Non-pigmented ciliary epithelial cell (primary cell): ENCODE data around the gene HEXIM2.
A peak's percentile ranks its signal among the peaks of the same experiment; 100 is the strongest.

Source experiments
- DNase-seq: peaks from one replicate; pipeline ENCODE4 v3.0.0-alpha.2; 2010; ENCODE audit warnings: low read depth

Gene HEXIM2

GRCh38 chr17:45128331-45128730 is 33.3 kb upstream of the HEXIM2 start:
- DNase-seq = no peak

DNA sequence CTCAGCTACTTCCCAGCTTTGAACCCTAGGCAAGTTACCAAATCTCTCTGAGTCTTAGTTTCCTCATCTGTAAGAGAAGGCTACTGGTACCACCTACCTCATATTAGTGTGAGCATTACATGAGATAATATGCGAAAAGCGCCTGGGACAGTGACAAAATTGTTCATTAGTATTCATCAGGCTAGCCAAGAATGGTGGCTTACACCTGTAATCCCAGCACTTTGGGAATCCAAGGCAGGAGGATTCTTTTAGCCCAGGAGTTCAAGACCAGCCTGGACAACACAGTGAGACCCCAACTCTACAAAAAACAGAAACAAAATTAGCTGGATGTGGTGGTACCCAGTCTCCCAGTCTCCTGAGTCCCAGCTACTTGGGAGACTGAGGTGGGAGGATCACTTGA is 32.7 kb upstream of the HEXIM2 start:
- no peak for DNase-seq

GRCh38 chr17:45129426-45129939 is 32.2 kb upstream of the HEXIM2 start:
- no peak for DNase-seq

- no peak for DNase-seq
Measured at GRCh38 chr17:45129940-45130680, 31.6 kb upstream of the HEXIM2 start.

DNA sequence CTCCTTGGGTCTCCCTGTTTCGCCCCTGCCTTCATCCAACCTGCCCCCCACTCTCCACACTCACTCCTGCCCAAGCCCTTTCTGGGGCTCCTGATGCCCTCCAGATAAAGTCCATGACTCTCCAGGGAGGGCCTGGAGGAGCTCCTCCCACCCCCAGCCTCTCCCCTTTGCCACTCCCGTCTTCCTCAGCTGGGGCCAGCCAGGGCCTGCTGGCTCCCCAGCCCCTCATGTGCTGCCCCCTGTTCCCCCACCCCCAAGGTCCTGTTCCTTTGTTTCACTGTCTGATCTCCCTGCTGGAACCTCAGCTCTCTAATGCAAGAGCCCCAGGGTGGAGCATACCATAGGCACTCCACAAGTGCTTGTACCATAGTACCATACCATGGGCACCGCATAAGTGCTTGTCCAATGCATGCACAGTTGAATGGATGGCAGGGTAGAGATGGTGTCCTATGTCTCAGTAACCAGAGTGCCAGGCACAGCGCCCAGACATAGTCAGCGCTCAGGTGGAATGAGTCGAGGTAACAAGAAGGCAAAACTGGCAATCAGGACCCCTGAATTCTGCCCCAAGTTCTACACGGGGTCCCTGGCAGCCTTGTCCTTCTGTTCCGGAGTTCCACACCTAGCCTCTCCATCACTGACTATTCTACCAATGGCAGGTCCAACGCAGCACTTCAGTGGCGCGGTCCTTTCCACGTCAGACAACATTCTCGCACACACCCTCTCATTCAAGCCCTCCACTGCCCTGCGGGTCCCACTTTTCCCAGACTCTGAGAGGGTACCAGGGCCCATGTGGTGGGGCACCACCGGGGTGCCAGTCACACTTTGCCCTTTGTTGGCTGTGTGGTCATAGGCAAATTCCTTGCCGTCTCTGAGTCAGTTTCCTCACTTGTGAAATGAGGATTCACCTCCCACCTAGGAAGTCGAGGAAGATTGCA is 30.7 kb upstream of the HEXIM2 start:
- DNase-seq = no peak

- DNase-seq = no peak
Measured at GRCh38 chr17:45131616-45132319, 29.9 kb upstream of the HEXIM2 start.

- no peak for DNase-seq
Measured at GRCh38 chr17:45132320-45132571, 29.4 kb upstream of the HEXIM2 start, which contains the start of gene PLCD3. PLCD3 (minus strand) TSS chr17:45132515; CDS start chr17:45132410, 105 bp downstream.

GRCh38 chr17:45132572-45133463 is 28.9 kb upstream of the HEXIM2 start:
- DNase-seq = no peak

DNA sequence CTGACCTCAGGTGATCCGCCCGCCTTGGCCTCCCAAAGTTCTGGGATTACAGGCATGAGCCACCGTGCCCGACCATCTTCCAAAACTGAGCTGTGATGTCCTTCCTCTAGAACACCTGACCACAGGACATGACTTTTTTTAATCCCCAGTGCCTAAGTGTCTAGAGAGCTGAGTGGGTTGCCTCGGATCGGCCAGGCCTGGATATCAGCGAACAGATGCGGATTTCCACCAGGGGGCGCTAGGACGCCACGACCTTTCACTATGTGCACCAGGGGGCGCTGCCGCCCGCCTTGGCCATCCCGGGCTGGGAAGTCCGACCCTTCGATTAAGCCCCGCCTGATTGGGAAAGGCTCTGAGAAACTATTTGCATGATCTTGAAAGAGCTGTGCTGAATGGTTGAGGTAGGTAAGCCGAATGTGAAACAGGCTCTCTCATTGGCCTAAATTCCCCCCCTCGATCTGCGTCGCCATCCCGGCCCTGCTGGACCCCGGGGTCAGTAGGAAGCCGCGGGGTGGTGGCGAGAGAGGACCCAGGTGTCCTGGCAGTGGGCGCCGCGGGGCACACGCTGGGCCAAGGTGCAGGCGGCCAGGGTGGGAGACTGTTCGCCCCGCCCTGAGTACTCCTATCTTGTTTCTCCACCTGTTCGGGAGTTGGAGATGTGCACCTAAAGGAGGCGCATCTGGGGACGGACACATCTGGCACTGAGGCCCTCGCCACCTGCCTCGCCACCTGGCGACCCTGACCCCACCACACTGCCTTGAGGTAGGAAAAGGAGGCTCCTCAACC is 26.3 kb upstream of the HEXIM2 start, which contains the start of gene ACBD4:
Gene ACBD4 (plus strand): TSS at position 496 of the 786 bp plus-strand sequence. CDS start 458 bp downstream, outside the sequence.
- peak; percentile 85 for DNase-seq

DNA sequence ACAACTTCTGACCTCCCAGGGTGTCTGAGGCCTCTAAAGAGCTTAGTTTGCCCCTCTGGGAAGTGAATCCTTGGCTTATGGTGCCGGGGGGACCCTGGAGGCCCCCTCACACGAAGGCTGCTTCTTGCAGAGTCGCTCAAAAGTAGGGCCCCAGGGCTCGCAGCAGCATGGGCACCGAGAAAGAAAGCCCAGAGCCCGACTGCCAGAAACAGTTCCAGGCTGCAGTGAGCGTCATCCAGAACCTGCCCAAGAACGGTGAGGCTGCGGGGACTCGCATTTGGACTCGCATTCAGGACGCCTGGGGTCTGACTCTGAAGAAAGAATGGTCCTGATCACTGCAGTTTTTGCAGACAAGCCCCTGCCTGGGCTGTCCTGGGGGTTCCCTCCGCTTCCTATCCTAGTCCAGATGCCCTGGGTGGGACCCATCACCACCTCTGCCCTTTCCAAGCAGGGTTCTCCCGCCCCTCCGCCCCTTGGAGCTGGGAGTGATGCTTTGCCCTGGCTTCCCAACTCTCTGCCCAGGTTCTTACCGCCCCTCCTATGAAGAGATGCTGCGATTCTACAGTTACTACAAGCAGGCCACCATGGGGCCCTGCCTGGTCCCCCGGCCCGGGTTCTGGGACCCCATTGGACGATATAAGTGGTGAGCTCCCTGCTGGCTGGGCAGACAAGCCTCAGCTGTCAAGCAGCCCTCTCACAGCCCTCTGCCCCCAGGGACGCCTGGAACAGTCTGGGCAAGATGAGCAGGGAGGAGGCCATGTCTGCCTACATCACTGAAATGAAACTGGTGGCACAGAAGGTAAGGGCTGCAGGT is 25.5 kb upstream of the HEXIM2 start:
- no peak for DNase-seq

DNA sequence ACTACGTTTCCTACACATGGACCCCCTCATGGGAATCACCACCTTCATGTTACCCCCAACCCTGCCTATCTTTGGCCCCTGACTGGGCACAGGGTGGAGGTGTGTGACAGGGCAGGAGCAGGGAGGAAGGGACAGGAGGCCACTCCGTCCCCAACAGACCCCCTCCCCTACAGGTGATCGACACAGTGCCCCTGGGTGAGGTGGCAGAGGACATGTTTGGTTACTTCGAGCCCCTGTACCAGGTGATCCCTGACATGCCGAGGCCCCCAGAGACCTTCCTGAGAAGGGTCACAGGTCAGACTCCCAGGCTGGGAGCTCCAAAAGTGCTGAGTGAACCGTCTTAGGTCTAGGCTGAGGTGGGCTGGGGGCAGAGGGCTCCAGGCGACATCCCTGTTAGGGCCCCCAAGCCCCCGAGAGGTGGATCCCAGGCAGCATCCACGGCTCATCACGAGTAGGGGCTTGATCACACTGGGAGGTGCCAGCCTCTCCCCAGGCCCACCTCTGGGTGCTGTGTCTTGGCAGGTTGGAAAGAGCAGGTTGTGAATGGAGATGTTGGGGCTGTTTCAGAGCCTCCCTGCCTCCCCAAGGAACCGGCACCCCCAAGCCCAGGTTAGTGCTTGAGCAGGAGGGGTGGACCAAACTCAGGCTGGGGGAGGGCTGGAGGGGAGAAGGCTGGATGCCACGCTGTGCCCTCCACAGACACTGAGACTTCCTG is 24.7 kb upstream of the HEXIM2 start:
- DNase-seq = no peak

DNA sequence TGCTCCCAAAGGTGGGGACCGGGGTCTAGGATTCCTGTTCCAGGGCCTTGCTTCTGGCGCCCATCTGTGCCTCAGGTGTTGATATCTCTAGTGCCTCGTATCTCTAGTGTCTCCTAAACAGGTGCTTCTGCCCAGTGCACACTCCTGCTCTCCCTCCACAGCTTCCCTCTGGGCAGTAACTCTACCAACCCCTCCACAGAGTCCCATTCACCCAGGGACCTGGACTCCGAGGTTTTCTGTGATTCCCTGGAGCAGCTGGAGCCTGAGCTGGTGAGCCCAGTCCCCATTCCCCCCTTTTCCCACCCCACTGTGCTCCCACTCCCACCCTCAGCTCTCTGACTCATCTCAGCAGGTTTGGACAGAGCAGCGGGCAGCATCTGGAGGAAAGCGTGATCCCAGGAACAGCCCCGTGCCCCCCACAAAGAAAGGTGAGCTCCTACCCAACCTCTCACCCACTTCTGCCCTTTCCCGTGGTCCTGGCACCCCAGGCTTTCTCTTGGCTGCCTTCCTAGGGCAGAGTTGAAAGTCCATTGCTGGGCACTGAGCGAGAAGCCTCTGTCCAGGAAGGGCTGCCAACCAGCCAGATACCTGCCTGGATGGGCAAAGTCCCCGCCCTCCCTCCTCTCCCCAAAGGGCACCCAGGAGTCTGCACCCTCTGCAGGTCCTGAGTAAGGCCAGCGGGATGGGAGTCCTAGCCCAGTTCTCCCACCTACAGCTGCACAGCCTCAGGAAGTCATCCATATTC is 23.9 kb upstream of the HEXIM2 start:
- DNase-seq = no peak

GRCh38 chr17:45138911-45139532 is 22.7 kb upstream of the HEXIM2 start:
- DNase-seq = no peak

GRCh38 chr17:45139533-45139920 is 22.1 kb upstream of the HEXIM2 start:
- no peak for DNase-seq

DNA sequence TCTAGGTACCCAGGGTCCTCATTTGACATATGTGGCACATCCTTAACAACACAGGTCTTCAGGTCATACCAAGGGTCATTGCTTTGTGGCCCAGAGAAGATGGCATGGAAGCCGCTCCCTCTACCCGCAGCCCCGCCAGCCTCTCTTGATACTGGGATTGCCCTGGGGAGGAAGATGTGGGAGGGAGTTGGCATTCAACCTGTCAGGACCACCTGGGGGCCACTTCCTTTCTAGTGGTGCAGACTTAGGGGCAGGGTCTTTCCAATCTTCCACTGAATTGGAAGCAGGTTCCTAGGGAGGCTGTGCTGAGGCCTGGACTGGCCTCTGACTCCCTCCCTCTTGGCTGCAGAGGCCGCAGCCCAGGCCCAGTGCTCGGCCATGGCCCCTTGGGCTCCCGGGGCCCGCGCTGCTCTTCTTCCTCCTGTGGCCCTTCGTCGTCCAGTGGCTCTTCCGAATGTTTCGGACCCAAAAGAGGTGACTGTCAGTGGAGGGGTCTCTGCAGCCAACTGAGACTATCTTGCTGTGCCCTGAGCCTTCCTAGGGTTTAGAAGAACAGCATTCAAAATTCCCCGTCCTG is 18.5 kb upstream of the HEXIM2 start:
- DNase-seq = no peak

DNA sequence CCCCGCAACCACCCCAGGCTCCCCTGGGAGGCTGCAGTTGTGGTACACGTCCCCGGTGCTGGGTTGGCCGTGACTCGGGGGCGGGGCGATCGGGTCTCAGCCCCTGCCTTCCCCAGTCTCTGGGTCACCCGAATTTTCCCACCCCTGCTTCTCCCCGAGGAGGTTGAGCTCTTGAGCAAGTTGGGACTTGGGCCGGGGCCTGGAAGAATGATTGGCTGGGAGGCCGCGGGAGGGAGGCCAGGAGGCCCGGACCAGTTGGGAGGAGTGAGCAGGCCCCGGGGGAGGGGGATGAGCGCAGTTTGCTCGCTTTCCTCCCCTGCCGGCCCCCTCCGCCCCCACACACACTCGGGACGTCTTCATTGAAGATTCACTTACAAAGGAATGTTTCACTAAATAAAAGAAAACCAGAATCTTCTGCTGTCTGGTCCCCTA is 17.9 kb upstream of the HEXIM2 start:
- DNase-seq = no peak
